ENCODE results near the gene KLHL26.
A peak's percentile ranks its signal among the peaks of the same experiment; 100 is the strongest.

The KLHL26 gene

GRCh38 chr19:18612772-18613588, 23.8 kb upstream of the KLHL26 start, which contains the start of gene TMEM59L:
Gene TMEM59L, plus strand, starts transcription at chr19:18612870. Its CDS starts 89 bp downstream, at chr19:18612959.
- no peak for DNase-seq (ENCODE audit: low spot score)

DNA sequence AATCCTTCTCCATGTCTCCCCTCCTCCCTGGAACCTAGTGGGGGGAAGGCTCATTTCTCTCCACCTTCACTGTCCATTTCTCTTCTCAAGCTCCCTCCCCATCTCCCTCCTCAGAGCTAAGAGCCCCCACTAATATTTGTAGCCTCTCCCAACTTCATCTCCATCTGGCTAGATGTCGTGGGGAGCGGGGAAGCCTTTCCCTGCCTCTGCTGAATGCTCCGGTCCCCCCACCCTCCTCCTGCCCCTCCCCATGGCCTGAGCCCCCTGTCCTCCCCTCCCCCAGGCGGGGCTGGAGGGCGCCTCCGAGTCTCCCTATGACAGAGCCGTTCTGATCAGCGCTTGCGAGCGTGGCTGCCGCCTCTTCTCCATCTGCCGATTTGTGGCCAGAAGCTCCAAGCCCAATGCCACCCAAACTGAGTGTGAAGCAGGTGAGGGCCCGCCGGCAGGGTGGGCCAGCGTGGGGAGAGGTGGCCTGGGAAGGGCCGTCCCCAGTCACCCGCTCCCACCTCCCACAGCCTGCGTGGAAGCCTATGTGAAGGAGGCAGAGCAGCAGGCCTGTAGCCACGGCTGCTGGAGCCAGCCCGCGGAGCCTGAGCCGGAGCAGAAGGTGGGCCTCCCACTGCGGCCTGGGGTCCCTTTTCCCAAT, 23.1 kb upstream of the KLHL26 start:
- DNase-seq (ENCODE audit: low spot score) = no peak

DNA sequence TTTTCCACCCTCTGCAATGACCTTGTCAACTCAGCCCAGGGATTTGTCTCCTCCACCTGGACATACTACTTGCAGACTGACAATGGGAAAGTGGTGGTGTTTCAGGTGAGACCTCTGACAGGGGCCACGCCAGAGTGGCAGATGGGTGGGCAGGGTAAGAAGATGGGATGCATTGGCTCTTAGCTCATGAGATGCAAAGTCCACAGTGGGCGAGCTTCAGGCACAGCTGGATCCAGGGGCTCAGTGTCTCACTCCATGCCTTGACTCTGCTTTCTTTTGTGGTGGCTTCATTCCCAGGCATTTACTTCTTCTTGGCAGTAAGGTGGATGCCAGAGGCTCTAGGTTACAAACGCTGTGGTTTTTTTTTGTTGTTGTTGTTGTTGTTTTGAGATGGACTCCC, 20.8 kb upstream of the KLHL26 start:
- DNase-seq (ENCODE audit: low spot score) = no peak

- DNase-seq (ENCODE audit: low spot score) = no peak
Observed at GRCh38 chr19:18617562-18617961, 19.3 kb upstream of the KLHL26 start.

DNA sequence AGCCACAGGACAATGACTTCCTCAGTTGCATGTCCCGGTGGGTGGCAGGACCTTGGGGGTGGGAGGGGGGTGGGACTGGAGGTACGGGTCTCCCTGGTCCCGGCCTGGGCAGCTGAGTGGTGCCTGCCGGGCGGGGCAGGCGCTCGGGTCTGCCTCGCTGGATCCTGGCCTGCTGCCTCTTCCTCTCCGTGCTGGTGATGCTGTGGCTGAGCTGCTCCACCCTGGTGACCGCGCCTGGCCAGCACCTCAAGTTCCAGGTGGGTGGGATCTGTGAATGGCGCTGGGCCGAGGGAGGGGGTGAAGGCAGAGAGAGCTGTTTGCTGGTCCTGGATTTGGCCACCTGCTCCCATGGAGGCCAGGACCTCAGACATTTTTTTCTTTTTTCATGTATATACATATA, 18.6 kb upstream of the KLHL26 start:
- no peak for DNase-seq (ENCODE audit: low spot score)

DNA sequence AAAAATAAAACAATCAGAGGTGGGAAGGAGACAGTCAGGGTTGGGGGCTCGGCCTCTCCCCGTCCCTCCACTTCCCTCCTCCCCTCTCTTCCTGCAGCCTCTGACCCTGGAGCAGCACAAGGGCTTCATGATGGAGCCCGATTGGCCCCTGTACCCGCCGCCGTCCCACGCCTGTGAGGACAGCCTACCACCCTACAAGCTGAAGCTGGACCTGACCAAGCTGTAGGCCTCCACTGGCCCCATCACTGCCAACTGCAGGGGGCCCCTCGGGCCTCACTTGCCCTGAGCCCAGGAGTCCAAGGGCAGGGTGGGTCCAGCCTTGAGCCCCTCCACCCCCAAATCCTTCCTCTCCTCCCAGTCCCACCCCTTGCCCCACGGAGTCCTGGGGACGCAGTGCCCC, 16.5 kb upstream of the KLHL26 start:
- no peak for DNase-seq (ENCODE audit: low spot score)

GRCh38 chr19:18620902-18621301, 15.9 kb upstream of the KLHL26 start:
- no peak for DNase-seq (ENCODE audit: low spot score)

DNA sequence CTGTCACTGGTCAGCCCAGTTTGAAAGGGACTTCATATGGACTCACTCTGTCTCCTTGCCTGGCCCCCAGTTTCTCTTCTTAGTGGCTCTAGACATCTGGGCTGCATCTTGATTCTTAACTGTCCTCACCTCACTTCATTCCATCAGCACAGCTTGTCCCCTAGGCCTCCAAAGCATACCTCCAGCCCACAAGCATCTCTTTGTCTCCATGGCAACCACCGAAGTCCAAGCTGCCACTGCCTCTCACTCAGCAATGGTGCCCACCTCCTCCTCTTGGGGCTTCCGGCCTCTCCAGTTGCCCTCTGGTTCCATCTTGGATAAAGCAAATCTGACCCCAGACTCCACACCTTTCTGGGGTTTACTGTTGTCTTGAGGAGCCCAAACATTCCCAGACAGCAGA, 9.9 kb upstream of the KLHL26 start:
- no peak for DNase-seq (ENCODE audit: low spot score)

DNA sequence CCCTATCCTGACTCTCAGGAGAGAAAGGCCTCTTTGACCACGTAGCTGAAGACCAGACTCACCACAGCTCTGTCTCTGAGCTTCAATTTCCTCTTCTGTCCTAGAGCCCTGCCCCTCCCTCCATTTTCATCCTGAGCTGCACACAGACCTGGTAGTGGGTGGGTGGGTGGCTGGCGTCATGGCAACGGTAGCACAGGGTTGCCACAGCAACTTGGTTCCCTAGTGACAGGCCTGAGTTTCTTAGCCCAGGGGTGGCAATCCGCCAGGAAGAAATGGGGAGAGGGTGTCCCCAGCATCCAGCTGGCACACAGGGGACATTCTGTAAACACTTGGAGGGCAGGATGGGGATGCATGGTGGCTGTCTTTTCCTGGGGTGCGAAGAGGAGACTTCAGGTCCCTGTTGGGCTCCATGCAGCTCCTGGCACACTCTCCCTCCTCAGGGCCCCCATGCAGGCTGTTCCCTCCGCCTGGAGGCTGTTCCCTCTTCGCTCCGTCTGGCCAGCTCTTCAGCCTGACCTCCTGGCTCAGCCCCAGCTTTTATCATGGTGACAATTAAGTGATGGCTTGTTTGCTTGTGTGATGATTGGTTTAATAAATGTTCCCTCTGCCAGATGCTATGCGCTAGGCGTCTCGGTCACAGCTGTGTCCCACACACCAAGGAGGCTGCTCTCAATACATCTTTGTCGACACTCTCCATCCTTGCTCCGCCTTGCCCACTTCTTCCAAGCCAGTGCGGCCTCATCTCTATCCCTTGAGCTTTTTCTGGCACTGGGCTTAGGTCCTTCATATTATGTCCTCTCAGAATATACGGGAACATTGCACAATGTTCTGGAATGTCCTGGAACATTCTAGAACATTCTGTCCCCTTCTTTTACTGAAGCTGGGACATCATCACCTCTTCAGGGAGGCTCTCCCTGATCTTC, 7.4 kb upstream of the KLHL26 start:
- peak; percentile 36 for DNase-seq (ENCODE audit: low spot score)

- DNase-seq (ENCODE audit: low spot score) = no peak
Observed at GRCh38 chr19:18633321-18633720, 3.5 kb upstream of the KLHL26 start.

- no peak for DNase-seq (ENCODE audit: low spot score)
Observed at GRCh38 chr19:18634612-18635297, 2.1 kb upstream of the KLHL26 start.

DNA sequence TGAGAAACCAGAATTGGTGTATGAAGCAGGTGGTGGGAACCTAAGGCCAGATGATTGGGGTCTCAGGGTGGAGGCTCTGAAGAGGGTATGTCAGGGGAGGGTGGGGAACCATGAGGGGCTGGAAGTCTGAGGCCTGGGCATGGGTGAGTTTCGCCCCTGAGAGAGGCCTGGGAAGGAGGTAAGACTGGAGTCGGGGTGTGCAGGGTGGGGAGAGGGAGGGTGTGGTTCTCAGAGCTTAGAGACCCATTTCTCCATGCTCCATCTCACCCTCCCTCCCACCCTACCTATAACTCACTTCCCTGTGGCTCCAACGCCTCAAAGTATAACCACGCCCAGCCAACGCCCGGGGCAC, 1.0 kb upstream of the KLHL26 start:
- DNase-seq (ENCODE audit: low spot score) = no peak

DNA sequence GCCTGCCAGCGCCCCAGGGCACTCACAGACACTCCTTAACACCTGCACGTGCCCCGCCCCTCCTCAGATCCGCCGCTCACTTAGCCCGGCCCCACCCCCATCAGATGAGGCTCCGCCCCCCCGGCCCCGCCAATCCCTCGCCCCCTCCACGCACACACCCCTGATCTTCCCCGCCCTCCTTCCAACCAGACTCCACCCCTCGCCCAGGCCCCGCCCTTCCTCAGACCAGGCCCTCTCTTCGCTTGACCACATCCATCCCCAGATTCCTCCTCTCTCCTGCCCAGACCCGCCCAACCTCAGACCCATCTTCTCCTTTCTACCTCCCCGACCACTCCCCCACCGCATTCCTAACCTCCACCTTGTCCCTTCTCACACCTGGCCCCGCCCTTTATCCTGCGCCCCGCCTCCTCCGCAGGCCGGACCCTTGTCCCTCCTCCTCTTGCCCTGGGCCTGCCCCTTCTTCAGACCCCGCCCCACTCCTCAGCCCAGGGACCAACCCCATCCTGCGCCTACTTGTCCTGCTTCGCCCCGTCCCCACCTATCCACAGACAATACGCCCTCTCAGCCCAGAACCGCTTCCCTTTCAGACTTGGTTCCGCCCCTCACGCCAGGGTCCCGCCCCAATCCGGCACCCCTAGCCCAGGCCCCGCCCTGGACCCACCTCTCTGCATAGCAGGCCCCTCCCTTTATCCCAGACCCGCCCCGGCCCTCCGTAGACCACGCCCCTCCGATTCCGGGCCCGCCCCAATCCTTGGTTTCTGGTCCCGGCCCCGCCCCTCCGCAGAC, 452 bp upstream of the KLHL26 start:
- DNase-seq (ENCODE audit: low spot score) = peak; percentile 90

GRCh38 chr19:18637673-18638630, 1.1 kb downstream of the KLHL26 start:
- no peak for DNase-seq (ENCODE audit: low spot score)

DNA sequence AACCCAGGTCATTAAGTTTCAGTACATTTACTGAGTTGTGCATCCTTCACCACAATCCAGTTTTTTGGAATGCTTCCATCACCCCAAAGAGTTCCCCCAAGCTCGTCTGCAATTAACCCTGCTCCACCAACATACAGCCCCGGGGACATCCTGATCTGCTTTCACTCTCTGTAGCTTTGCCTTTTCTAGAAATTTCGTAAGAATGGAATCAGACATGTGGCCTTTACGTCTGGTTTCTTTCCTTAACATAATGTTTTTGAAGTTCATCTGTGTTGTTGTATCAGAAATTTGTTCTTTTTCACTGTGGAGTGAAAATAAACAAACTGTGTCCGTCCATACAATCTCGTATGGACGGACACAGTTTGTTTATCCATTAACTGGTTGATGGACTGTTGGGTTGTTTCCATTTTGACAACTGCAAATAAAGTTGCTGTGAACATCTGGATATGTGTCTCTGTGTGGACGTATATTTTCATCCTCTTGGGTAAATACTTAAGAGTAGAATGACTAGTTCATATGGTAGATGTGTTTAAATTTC, 2.9 kb downstream of the KLHL26 start:
- DNase-seq (ENCODE audit: low spot score) = no peak

GRCh38 chr19:18644196-18645034, 7.6 kb downstream of the KLHL26 start:
- no peak for DNase-seq (ENCODE audit: low spot score)

DNA sequence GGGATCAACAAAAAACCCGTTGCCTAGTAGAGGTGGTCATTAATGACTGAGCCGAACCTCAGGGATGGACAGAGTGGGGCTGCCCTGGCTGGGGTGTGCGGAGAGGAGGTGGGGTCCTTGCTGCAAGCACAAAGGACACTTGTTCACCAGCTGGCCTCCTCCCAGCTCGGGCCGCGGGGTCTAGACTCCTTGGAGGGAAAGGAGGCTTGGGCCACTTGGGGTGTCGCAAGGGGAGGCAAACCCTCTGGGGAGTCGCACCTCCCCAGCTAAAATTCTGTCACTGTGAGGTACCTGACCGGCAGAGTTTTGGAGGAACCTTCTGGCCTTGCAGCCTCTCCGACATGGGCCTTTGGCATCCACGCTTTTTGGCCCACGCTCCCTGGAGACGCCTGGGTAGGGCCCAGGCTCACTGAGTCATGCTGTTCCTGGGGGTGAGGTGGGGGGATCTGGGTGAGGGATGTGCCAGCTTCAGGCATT, 8.2 kb downstream of the KLHL26 start:
- no peak for DNase-seq (ENCODE audit: low spot score)

- no peak for DNase-seq (ENCODE audit: low spot score)
Observed at GRCh38 chr19:18646535-18647370, 9.9 kb downstream of the KLHL26 start.
